ENCODE results near the gene ERVW-1.
A peak's percentile ranks its signal among the peaks of the same experiment; 100 is the strongest.
"Not testable (repeated sequence)": the region's sequence is repeated elsewhere in the genome, so short reads cannot be mapped to it uniquely, and the experiment has no call there.

The ERVW-1 gene

GRCh38 chr7:92448205-92448747 lies 29.5 kb downstream of the ERVW-1 start:
- H3K4me1 ChIP-seq (ENCODE audit: control insufficient read depth in 2 of 2, insufficient read depth in 1 of 2, low read depth in 1 of 2, low read length in 2 of 2): peaks cover 0 to 2% of the 10 kb centered on the region in 2 donors
- peak overlapping the region; percentile 99 for H2AFZ ChIP-seq (ENCODE audit: low read length)
- WGBS, 2 donors (ENCODE audit: extremely low coverage in 2 of 2, insufficient read length in 2 of 2, insufficient replicate concordance in 1 of 2): no CpG with 5 or more reads among the region's 11 CpGs
- no peak overlapping the region for H3K9ac ChIP-seq (ENCODE audit: low read depth, low read length, poor library complexity)
- H2BK12ac ChIP-seq (ENCODE audit: low read length): no peak overlapping the region
- peaks cover 24 to 48% of the 10 kb centered on the region in 2 donors for H3K36me3 ChIP-seq (replicated peaks in 1 of 2; ENCODE audit: control insufficient read depth in 2 of 2, insufficient read depth in 2 of 2, low read length in 2 of 2)
- no peak overlapping the region for H3K18ac ChIP-seq (ENCODE audit: low read length)
- H4K91ac ChIP-seq (ENCODE audit: low read depth, low read length, poor library complexity): no peak overlapping the region
- peaks cover 0 to 4% (median 0%) of the 10 kb centered on the region in 3 experiments for H3K27me3 ChIP-seq (ENCODE audit: control insufficient read depth in 3 of 3, insufficient read depth in 3 of 3, low read depth in 1 of 3, low read length in 3 of 3)
- H3K4me2 ChIP-seq (ENCODE audit: insufficient read depth, low read length, poor library complexity, severe bottlenecking): peak overlapping the region; percentile 56
- no peak overlapping the region for H2BK5ac ChIP-seq (ENCODE audit: low read length)
- no peaks in the 10 kb centered on the region for H3K79me1 ChIP-seq (ENCODE audit: low read depth, low read length)
- H2AK5ac ChIP-seq (ENCODE audit: low read depth, low read length): no peak overlapping the region
- no peak overlapping the region for H3K23ac ChIP-seq (ENCODE audit: low read depth, low read length, poor library complexity)
- no peak overlapping the region for H2BK120ac ChIP-seq (ENCODE audit: low read depth, low read length)
- no peak for DNase-seq (ENCODE audit: low spot score)
- H3K4me3 ChIP-seq (ENCODE audit: low read length in 2 of 2): peak overlapping the region; percentile 97 to 100
- H3K14ac ChIP-seq (ENCODE audit: low read length): no peak overlapping the region
- no peak overlapping the region for H3K4ac ChIP-seq (ENCODE audit: low read length)
- H3K9me3 ChIP-seq (replicated peaks in 1 of 2; ENCODE audit: control insufficient read depth in 2 of 2, insufficient read depth in 1 of 2, low read depth in 1 of 2, low read length in 2 of 2): no peaks in the 10 kb centered on the region
- H2BK15ac ChIP-seq (ENCODE audit: low read length): no peak overlapping the region
- H4K8ac ChIP-seq (ENCODE audit: low read depth, low read length): no peak overlapping the region
- no peak overlapping the region for H3K27ac ChIP-seq (replicated peaks; ENCODE audit: low read length)

GRCh38 chr7:92447345-92448204 lies 30.2 kb downstream of the ERVW-1 start, which contains the start of gene GATAD1:
Gene GATAD1 (plus strand): TSS chr7:92447482. CDS start chr7:92447730, 248 bp downstream.
- no CpG with 5 or more reads among the region's 87 CpGs for WGBS, 2 donors (ENCODE audit: extremely low coverage in 2 of 2, insufficient read length in 2 of 2, insufficient replicate concordance in 1 of 2)
- Histone ChIP-seq H3K23ac (ENCODE audit: low read depth, low read length, poor library complexity) (peak within 1 kb of the TSS; percentile 95), H4K91ac (ENCODE audit: low read depth, low read length, poor library complexity) (no peak within 1 kb of the TSS)

GRCh38 chr7:92446869-92447344 lies 30.8 kb downstream of the ERVW-1 start:
- H3K4ac ChIP-seq (ENCODE audit: low read length): no peak overlapping the region
- no peak overlapping the region for H3K27ac ChIP-seq (replicated peaks; ENCODE audit: low read length)
- H2BK12ac ChIP-seq (ENCODE audit: low read length): no peak overlapping the region
- no peak overlapping the region for H3K18ac ChIP-seq (ENCODE audit: low read length)
- H3K4me3 ChIP-seq (ENCODE audit: low read length in 2 of 2): peak overlapping the region in 1 of 2 donors; percentile 97
- no peak overlapping the region for H3K14ac ChIP-seq (ENCODE audit: low read length)
- H3K23ac ChIP-seq (ENCODE audit: low read depth, low read length, poor library complexity): peak overlapping the region; percentile 95
- DNase-seq (ENCODE audit: low spot score): no peak
- no peak overlapping the region for H3K9ac ChIP-seq (ENCODE audit: low read depth, low read length, poor library complexity)
- H4K91ac ChIP-seq (ENCODE audit: low read depth, low read length, poor library complexity): no peak overlapping the region
- no CpG with 5 or more reads among the region's 21 CpGs for WGBS, 2 donors (ENCODE audit: extremely low coverage in 2 of 2, insufficient read length in 2 of 2, insufficient replicate concordance in 1 of 2)
- H2BK5ac ChIP-seq (ENCODE audit: low read length): no peak overlapping the region
- no peaks in the 10 kb centered on the region for H3K79me1 ChIP-seq (ENCODE audit: low read depth, low read length)
- peaks cover 14 to 34% of the 10 kb centered on the region in 2 donors for H3K36me3 ChIP-seq (replicated peaks in 1 of 2; ENCODE audit: control insufficient read depth in 2 of 2, insufficient read depth in 2 of 2, low read length in 2 of 2)
- H2BK120ac ChIP-seq (ENCODE audit: low read depth, low read length): no peak overlapping the region
- H2AFZ ChIP-seq (ENCODE audit: low read length): peak overlapping the region; percentile 99
- H3K9me3 ChIP-seq (replicated peaks in 1 of 2; ENCODE audit: control insufficient read depth in 2 of 2, insufficient read depth in 1 of 2, low read depth in 1 of 2, low read length in 2 of 2): peaks cover 0 to 4% of the 10 kb centered on the region in 2 donors
- H3K4me1 ChIP-seq (ENCODE audit: control insufficient read depth in 2 of 2, insufficient read depth in 1 of 2, low read depth in 1 of 2, low read length in 2 of 2): peaks cover 0 to 2% of the 10 kb centered on the region in 2 donors
- H2AK5ac ChIP-seq (ENCODE audit: low read depth, low read length): no peak overlapping the region
- no peak overlapping the region for H2BK15ac ChIP-seq (ENCODE audit: low read length)
- peaks cover 0 to 8% (median 0%) of the 10 kb centered on the region in 3 experiments for H3K27me3 ChIP-seq (ENCODE audit: control insufficient read depth in 3 of 3, insufficient read depth in 3 of 3, low read depth in 1 of 3, low read length in 3 of 3)
- no peak overlapping the region for H4K8ac ChIP-seq (ENCODE audit: low read depth, low read length)
- H3K4me2 ChIP-seq (ENCODE audit: insufficient read depth, low read length, poor library complexity, severe bottlenecking): no peak overlapping the region

More at GRCh38 chr7:92447345-92448204, 30.2 kb downstream of the ERVW-1 start, which contains the start of gene GATAD1:
- H2AK5ac ChIP-seq (ENCODE audit: low read depth, low read length): peak within 1 kb of the TSS; percentile 52
- peak within 1 kb of the TSS; percentile 96 for H3K18ac ChIP-seq (ENCODE audit: low read length)
- H3K4me1 ChIP-seq (ENCODE audit: control insufficient read depth in 2 of 2, insufficient read depth in 1 of 2, low read depth in 1 of 2, low read length in 2 of 2): peaks cover 0 to 2% of the 10 kb centered on the region in 2 donors
- no peaks in the 10 kb centered on the region for H3K9me3 ChIP-seq (replicated peaks in 1 of 2; ENCODE audit: control insufficient read depth in 2 of 2, insufficient read depth in 1 of 2, low read depth in 1 of 2, low read length in 2 of 2)
- peaks cover 19 to 41% of the 10 kb centered on the region in 2 donors for H3K36me3 ChIP-seq (replicated peaks in 1 of 2; ENCODE audit: control insufficient read depth in 2 of 2, insufficient read depth in 2 of 2, low read length in 2 of 2)
- peak within 1 kb of the TSS; percentile 97 to 100 for H3K4me3 ChIP-seq (ENCODE audit: low read length in 2 of 2)
- peak within 1 kb of the TSS; percentile 55 for H3K27ac ChIP-seq (replicated peaks; ENCODE audit: low read length)
- no peak within 1 kb of the TSS for H2BK5ac ChIP-seq (ENCODE audit: low read length)
- H2BK120ac ChIP-seq (ENCODE audit: low read depth, low read length): no peak within 1 kb of the TSS
- peak within 1 kb of the TSS; percentile 99 for H2AFZ ChIP-seq (ENCODE audit: low read length)
- H2BK15ac ChIP-seq (ENCODE audit: low read length): peak within 1 kb of the TSS; percentile 83
- H3K14ac ChIP-seq (ENCODE audit: low read length): peak within 1 kb of the TSS; percentile 97
- H3K4ac ChIP-seq (ENCODE audit: low read length): no peak within 1 kb of the TSS
- H3K9ac ChIP-seq (ENCODE audit: low read depth, low read length, poor library complexity): peak within 1 kb of the TSS; percentile 98
- H3K79me1 ChIP-seq (ENCODE audit: low read depth, low read length): no peaks in the 10 kb centered on the region
- peaks cover 0 to 4% (median 0%) of the 10 kb centered on the region in 3 experiments for H3K27me3 ChIP-seq (ENCODE audit: control insufficient read depth in 3 of 3, insufficient read depth in 3 of 3, low read depth in 1 of 3, low read length in 3 of 3)
- H4K8ac ChIP-seq (ENCODE audit: low read depth, low read length): no peak within 1 kb of the TSS
- DNase-seq (ENCODE audit: low spot score): peak; percentile 87
- peak within 1 kb of the TSS; percentile 56 for H3K4me2 ChIP-seq (ENCODE audit: insufficient read depth, low read length, poor library complexity, severe bottlenecking)
- no peak within 1 kb of the TSS for H2BK12ac ChIP-seq (ENCODE audit: low read length)

GRCh38 chr7:92442720-92443119 lies 35.0 kb downstream of the ERVW-1 start:
- not testable (repeated sequence) for H3K18ac ChIP-seq (ENCODE audit: low read length); H4K8ac ChIP-seq (ENCODE audit: low read depth, low read length); DNase-seq (ENCODE audit: low spot score); H3K4ac ChIP-seq (ENCODE audit: low read length); H3K9me3 ChIP-seq (replicated peaks in 1 of 2; ENCODE audit: control insufficient read depth in 2 of 2, insufficient read depth in 1 of 2, low read depth in 1 of 2, low read length in 2 of 2); H2AK5ac ChIP-seq (ENCODE audit: low read depth, low read length); H3K14ac ChIP-seq (ENCODE audit: low read length); H3K36me3 ChIP-seq (replicated peaks in 1 of 2; ENCODE audit: control insufficient read depth in 2 of 2, insufficient read depth in 2 of 2, low read length in 2 of 2); H3K4me1 ChIP-seq (ENCODE audit: control insufficient read depth in 2 of 2, insufficient read depth in 1 of 2, low read depth in 1 of 2, low read length in 2 of 2); H2BK12ac ChIP-seq (ENCODE audit: low read length); H2AFZ ChIP-seq (ENCODE audit: low read length); H2BK15ac ChIP-seq (ENCODE audit: low read length); H4K91ac ChIP-seq (ENCODE audit: low read depth, low read length, poor library complexity); H3K23ac ChIP-seq (ENCODE audit: low read depth, low read length, poor library complexity); H3K9ac ChIP-seq (ENCODE audit: low read depth, low read length, poor library complexity); H3K79me1 ChIP-seq (ENCODE audit: low read depth, low read length); H3K4me2 ChIP-seq (ENCODE audit: insufficient read depth, low read length, poor library complexity, severe bottlenecking); H3K27ac ChIP-seq (replicated peaks; ENCODE audit: low read length); H2BK120ac ChIP-seq (ENCODE audit: low read depth, low read length); H2BK5ac ChIP-seq (ENCODE audit: low read length); H3K4me3 ChIP-seq (ENCODE audit: low read length in 2 of 2)
- H3K27me3 ChIP-seq (ENCODE audit: control insufficient read depth in 3 of 3, insufficient read depth in 3 of 3, low read depth in 1 of 3, low read length in 3 of 3): peaks cover 0 to 14% (median 0%) of the 10 kb centered on the region in 3 experiments
- WGBS, 2 donors (ENCODE audit: extremely low coverage in 2 of 2, insufficient read length in 2 of 2, insufficient replicate concordance in 1 of 2): no CpG with 5 or more reads among the region's 2 CpGs
